Left forelimb (tissue), 1 donor: Measurements from ENCODE around the gene TJP1.
"Not testable (repeated sequence)": the region's sequence is repeated elsewhere in the genome, so short reads cannot be mapped to it uniquely, and the experiment has no call there.

ENCODE experiments used
- DNase-seq: peaks from one replicate; pipeline ENCODE4 v3.0.0-alpha.2; 2018; ENCODE audit warnings: low spot score

The TJP1 gene

DNA sequence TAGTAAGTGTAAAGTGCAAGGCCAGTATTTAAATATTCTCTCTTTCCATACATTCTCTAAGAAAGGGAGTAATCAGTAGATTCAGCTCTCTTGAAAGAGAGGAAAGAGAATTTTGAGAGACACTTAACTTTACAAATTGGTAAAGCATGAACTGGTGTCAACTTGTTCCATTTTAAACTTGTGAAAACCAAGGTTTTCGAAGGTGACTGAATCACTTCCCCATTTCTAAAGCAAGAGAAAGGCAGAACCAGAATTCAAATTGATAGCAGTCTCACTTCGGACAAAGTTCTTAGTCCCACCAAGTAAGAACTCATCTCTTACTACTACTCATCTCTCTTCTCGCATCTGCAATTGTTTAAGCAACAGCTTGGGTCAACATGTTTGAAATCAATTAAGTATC is 22.4 kb downstream of the TJP1 start:
- DNase-seq, result no peak

- no peak for DNase-seq
These were observed 26.7 kb downstream of the TJP1 start for GRCh38 chr15:29795610-29796009.

- DNase-seq, result no peak
These were observed 29.7 kb downstream of the TJP1 start for GRCh38 chr15:29792426-29793159.

GRCh38 chr15:29790607-29791006 is 31.7 kb downstream of the TJP1 start:
- no peak for DNase-seq

- DNase-seq, result no peak
These were observed 32.4 kb downstream of the TJP1 start for GRCh38 chr15:29789871-29790270.

DNA sequence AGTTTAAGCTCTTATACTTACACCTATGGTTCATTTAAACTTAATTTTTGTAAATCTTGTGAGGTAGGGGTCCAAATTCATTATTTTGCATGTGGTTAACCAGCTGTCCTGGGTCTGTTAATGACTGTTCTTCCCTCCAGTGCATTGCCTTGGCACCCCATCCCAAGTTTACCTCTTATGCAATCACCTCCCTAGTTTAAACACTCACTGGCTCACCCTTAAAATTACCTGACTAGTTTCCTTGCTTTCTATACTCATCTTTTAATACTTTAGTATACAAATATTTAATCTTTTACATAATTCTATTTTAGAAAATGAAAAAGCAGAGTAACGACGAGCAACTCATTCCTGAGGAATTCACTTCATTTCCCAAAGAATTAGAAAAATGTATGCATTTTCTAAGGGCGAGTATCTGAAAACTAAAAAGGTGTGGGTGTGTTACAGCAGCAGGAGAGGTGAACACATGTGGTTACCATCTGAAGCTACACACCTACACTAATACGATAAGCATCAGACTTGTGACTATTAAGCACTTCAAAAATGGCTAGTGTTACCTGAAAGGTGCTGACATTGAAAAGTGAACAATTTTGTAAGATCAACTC is 33.7 kb downstream of the TJP1 start:
- no peak for DNase-seq

DNA sequence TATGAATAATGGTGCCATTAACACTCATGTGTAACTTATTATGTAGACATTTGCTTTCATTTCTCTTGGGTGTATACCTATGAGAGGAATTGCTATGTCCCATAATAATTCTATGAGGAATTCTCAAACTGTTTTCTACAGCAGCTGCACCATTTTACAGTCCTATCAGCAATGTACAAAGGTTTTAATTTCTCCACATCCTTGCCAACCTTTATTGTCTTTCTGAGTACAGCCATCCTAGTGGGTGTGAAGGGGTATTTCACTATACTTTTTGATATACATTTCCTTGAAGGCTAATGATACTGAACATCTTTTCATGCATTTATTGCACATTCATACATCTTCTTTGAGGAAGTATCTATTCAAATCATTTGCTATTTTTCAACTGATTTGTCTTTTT is 34.5 kb downstream of the TJP1 start:
- DNase-seq, result no peak

DNA sequence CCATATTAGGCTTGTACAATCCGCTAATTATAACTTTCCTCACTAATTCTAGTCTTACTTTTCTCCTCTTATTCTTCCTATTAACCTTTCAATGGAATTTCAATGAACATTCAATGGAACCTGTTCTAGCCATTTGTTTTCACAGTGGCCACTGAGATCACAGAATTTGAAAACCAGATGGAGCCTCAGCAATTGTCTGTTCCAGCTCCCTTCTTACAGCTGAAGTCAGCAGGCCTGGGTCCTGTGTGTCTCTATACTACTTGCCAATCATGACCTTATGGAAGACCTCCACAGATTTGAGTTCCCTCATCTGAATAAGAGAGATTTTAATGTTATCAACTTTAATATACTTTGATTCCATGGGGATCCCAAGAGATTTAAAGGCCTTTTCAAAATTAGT is 36.6 kb downstream of the TJP1 start:
- no peak for DNase-seq

GRCh38 chr15:29785136-29785535 is 37.1 kb downstream of the TJP1 start:
- no peak for DNase-seq

GRCh38 chr15:29784413-29784812 is 37.9 kb downstream of the TJP1 start:
- no peak for DNase-seq

GRCh38 chr15:29782816-29783215 is 39.5 kb downstream of the TJP1 start:
- DNase-seq, result not testable (repeated sequence)

GRCh38 chr15:29778382-29778781 is 43.9 kb downstream of the TJP1 start:
- no peak for DNase-seq

DNA sequence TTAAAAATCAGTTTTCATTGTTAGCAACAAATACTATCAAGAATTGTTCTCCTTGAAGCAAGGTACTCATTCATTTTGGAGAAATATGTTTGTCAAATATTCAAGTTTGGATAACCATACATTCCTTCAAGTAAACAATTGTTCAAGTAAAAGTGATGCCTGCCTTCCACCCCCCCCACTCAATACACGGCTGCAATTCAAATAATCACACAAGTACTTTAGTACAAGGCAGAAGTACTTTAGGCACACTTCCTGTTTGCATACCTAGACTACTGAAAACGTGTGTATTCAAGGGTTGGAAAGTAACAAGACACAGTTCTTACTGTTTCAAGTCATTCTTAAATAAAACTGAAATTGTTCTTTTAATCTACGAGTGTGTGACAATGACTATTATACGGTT is 45.4 kb downstream of the TJP1 start:
- DNase-seq, result no peak

DNA sequence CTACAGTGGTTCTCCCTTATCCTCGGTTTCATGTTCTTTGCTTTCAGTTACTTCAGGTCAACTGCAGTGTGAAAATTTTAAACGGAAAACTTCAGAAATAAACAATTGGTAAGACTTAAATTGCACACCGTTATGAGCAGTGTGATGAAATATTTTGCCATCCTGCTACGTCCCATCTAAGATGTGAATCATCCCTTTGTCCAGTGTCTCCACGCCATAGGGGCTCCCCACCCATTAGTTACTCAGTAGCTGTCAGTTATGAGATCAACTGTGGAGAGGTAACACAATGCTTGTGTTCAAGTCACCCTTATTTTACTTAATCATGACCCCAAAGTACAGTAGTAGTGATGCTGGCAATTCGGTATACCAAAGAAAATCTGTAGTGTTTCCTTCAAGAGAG is 47.4 kb downstream of the TJP1 start:
- DNase-seq, result no peak

GRCh38 chr15:29773816-29774215 is 48.5 kb downstream of the TJP1 start:
- DNase-seq, result no peak

DNA sequence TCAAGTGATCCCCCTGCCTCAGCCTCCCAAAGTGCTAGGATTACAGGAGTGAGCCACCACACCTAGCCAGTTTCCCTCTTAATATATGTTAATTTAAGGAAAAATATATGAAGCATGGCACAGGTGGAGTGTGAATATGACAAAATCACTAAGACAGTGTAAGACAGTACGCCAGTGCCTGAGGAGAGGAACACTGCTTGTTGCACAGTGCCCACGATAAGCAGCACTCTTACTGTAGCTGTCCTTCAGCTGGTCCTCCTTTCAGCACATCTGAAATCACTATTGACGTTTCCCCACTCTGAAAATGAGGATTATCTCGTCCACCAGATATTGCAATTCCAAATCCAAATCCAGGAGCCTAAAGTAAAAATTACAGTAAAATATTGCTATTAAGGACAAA is 49.3 kb downstream of the TJP1 start:
- DNase-seq, result no peak

GRCh38 chr15:29770796-29771195 is 51.5 kb downstream of the TJP1 start:
- no peak for DNase-seq

GRCh38 chr15:29765898-29766527 is 56.3 kb downstream of the TJP1 start:
- no peak for DNase-seq

- DNase-seq, result no peak
These were observed 56.9 kb downstream of the TJP1 start for GRCh38 chr15:29765234-29765841.

- no peak for DNase-seq
These were observed 62.7 kb downstream of the TJP1 start for GRCh38 chr15:29759596-29759995.

- DNase-seq, result no peak
These were observed 65.7 kb downstream of the TJP1 start for GRCh38 chr15:29756358-29757267.

DNA sequence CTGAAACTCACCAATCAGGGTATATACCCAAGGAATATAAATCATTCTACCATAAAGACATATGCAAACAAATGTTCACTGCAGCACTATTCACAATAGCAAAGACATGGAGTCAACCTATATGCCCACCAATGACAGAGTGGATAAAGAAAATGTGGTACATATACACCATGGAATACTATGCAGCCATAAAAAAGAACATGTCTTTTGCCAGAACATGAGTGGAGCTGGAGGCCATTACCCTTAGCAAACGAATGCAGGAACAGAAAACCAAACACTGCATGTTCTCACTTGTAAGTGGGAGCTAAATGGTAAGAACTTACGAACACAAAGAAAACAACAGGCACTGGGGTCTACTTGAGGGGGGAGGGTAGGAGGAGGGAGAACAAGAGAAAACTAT is 68.3 kb downstream of the TJP1 start:
- not testable (repeated sequence) for DNase-seq
